ENCODE results near the gene PDGFB.

Gene PDGFB

DNA sequence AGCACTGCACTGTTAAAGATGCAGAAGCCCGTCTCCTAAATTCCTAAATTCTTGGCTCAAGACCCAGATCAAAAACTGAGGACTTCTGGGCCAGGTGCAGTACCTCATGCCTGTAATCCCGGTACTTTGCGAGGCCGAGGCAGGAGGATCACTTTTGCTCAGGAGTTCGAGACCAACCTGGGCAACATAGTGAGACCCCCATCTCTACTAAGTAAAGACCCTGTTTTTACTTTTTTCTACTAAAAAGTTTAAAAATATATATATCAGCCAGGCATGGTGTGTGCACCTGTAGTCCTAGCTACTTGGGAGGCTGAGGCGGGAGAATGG is 29.7 kb downstream of the PDGFB start:
- DNase-seq (ENCODE audit: low read depth, low spot score): no peak
- no peaks in the 10 kb centered on the region for H3K9me3 ChIP-seq (ENCODE audit: low read depth, low read length)
- TF ChIP-seq EZH2 (IDR thresholded peaks at IDR 0.05) (no peak), FOXP2 (optimal IDR thresholded peaks at IDR 0.05; ENCODE audit: control extremely low read depth, extremely low read length, insufficient read depth) (no peak), POLR2AphosphoS5 (IDR thresholded peaks at IDR 0.05; ENCODE audit: borderline replicate concordance, low read depth, low read length) (no peak)
- no peaks in the 10 kb centered on the region for H3K36me3 ChIP-seq (ENCODE audit: insufficient read depth, low read length)
- H3K27ac ChIP-seq: no peak overlapping the region
- H3K4me3 ChIP-seq: no peak overlapping the region
- no peak overlapping the region for H3K9ac ChIP-seq (ENCODE audit: insufficient read length)

GRCh38 chr22:39214383-39215069 is 30.3 kb downstream of the PDGFB start:
- TF ChIP-seq POLR2AphosphoS5 (IDR thresholded peaks at IDR 0.05; ENCODE audit: borderline replicate concordance, low read depth, low read length) (no peak), EZH2 (IDR thresholded peaks at IDR 0.05) (no peak), FOXP2 (optimal IDR thresholded peaks at IDR 0.05; ENCODE audit: control extremely low read depth, extremely low read length, insufficient read depth) (no peak)
- Histone ChIP-seq H3K9ac (ENCODE audit: insufficient read length) (no peak overlapping the region), H3K27ac (no peak overlapping the region), H3K36me3 (ENCODE audit: insufficient read depth, low read length) (no peaks in the 10 kb centered on the region), H3K9me3 (ENCODE audit: low read depth, low read length) (no peaks in the 10 kb centered on the region), H3K4me3 (no peak overlapping the region)
- no peak for DNase-seq (ENCODE audit: low read depth, low spot score)

DNA sequence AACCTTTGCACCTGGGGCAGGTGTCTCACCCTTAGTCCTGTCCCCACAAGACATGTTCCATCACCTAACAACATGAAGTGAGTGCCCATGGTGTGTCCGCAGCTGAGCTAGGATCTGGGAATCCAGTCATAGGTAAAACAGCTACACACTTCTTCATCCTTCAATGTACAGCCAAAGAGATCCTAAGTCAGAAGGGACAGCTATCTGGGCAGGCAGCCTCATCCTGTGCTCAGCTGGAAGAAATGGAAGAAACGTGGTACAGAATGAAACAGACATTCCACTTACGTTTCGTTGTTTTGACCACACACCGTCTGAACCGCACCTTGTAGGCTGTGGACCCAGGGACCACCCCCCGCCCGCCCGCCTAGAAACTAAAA is 30.8 kb downstream of the PDGFB start:
- Histone ChIP-seq H3K4me3 (no peak overlapping the region), H3K27ac (no peak overlapping the region), H3K9ac (ENCODE audit: insufficient read length) (no peak overlapping the region), H3K9me3 (ENCODE audit: low read depth, low read length) (no peaks in the 10 kb centered on the region), H3K36me3 (ENCODE audit: insufficient read depth, low read length) (no peaks in the 10 kb centered on the region)
- no peak for DNase-seq (ENCODE audit: low read depth, low spot score)
- TF ChIP-seq FOXP2 (optimal IDR thresholded peaks at IDR 0.05; ENCODE audit: control extremely low read depth, extremely low read length, insufficient read depth) (no peak), EZH2 (IDR thresholded peaks at IDR 0.05) (no peak), POLR2AphosphoS5 (IDR thresholded peaks at IDR 0.05; ENCODE audit: borderline replicate concordance, low read depth, low read length) (no peak)

GRCh38 chr22:39212721-39213376 is 31.9 kb downstream of the PDGFB start:
- TF ChIP-seq POLR2AphosphoS5 (IDR thresholded peaks at IDR 0.05; ENCODE audit: borderline replicate concordance, low read depth, low read length) (no peak), EZH2 (IDR thresholded peaks at IDR 0.05) (no peak), FOXP2 (optimal IDR thresholded peaks at IDR 0.05; ENCODE audit: control extremely low read depth, extremely low read length, insufficient read depth) (no peak)
- H3K9me3 ChIP-seq (ENCODE audit: low read depth, low read length): no peaks in the 10 kb centered on the region
- H3K36me3 ChIP-seq (ENCODE audit: insufficient read depth, low read length): no peaks in the 10 kb centered on the region
- no peak overlapping the region for H3K9ac ChIP-seq (ENCODE audit: insufficient read length)
- no peak overlapping the region for H3K27ac ChIP-seq
- no peak overlapping the region for H3K4me3 ChIP-seq
- no peak for DNase-seq (ENCODE audit: low read depth, low spot score)

GRCh38 chr22:39209756-39210155 is 35.0 kb downstream of the PDGFB start:
- H3K27ac ChIP-seq: no peak overlapping the region
- no peak for DNase-seq (ENCODE audit: low read depth, low spot score)
- no peak overlapping the region for H3K4me3 ChIP-seq
- H3K9me3 ChIP-seq (ENCODE audit: low read depth, low read length): no peaks in the 10 kb centered on the region
- TF ChIP-seq FOXP2 (optimal IDR thresholded peaks at IDR 0.05; ENCODE audit: control extremely low read depth, extremely low read length, insufficient read depth): no peak
- no peak for TF ChIP-seq POLR2AphosphoS5 (IDR thresholded peaks at IDR 0.05; ENCODE audit: borderline replicate concordance, low read depth, low read length)
- TF ChIP-seq EZH2 (IDR thresholded peaks at IDR 0.05): no peak
- no peak overlapping the region for H3K9ac ChIP-seq (ENCODE audit: insufficient read length)
- H3K36me3 ChIP-seq (ENCODE audit: insufficient read depth, low read length): no peaks in the 10 kb centered on the region

GRCh38 chr22:39208013-39208680 is 36.6 kb downstream of the PDGFB start:
- Histone ChIP-seq H3K9ac (ENCODE audit: insufficient read length) (no peak overlapping the region), H3K4me3 (no peak overlapping the region), H3K27ac (no peak overlapping the region), H3K36me3 (ENCODE audit: insufficient read depth, low read length) (no peaks in the 10 kb centered on the region), H3K9me3 (ENCODE audit: low read depth, low read length) (no peaks in the 10 kb centered on the region)
- TF ChIP-seq FOXP2 (optimal IDR thresholded peaks at IDR 0.05; ENCODE audit: control extremely low read depth, extremely low read length, insufficient read depth) (no peak), EZH2 (IDR thresholded peaks at IDR 0.05) (no peak), POLR2AphosphoS5 (IDR thresholded peaks at IDR 0.05; ENCODE audit: borderline replicate concordance, low read depth, low read length) (no peak)
- no peak for DNase-seq (ENCODE audit: low read depth, low spot score)

DNA sequence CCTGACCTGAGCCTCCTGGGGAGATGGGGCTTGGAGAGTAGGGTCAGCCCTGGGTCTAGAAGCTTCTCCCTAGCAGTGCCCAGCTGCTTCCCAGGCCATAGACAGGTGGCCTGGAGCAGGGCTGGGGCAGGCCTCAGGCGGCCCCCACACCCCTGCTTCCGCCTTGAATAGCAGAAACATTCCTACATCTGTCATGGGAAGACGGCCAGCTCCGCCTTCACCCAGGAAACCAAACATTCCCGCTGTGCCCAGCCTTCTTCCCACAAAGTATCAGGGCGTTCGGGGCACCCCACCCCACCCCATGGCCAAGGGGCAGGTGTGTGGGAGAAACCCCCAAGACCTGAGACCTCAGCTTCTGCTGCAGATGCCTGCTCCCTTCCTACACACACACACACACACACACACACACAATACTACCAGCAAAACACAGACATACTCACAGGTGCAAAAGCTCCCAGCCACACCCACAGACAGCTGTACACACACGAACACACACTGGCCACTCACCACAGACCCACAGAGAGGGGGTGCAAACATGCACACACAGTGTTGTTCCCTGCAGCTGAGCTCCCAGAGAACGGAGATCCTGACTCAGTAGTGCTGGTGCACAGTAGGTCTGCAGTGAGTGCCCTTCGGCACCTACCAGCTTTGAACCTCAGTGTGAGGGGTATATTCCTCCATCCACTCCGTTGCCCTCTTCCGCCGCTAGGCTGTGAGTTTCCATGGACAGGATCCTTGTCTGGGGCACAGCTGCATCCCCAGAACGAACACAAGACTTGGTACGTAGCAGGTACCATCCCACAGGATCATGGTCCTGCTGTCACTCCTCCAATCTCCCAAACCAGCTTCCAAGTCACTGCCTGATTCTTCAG is 37.4 kb downstream of the PDGFB start:
- H3K27ac ChIP-seq: no peak overlapping the region
- H3K9ac ChIP-seq (ENCODE audit: insufficient read length): no peak overlapping the region
- no peaks in the 10 kb centered on the region for H3K36me3 ChIP-seq (ENCODE audit: insufficient read depth, low read length)
- no peak overlapping the region for H3K4me3 ChIP-seq
- DNase-seq (ENCODE audit: low read depth, low spot score): no peak
- TF ChIP-seq EZH2 (IDR thresholded peaks at IDR 0.05) (no peak), POLR2AphosphoS5 (IDR thresholded peaks at IDR 0.05; ENCODE audit: borderline replicate concordance, low read depth, low read length) (no peak), FOXP2 (optimal IDR thresholded peaks at IDR 0.05; ENCODE audit: control extremely low read depth, extremely low read length, insufficient read depth) (no peak)
- no peaks in the 10 kb centered on the region for H3K9me3 ChIP-seq (ENCODE audit: low read depth, low read length)

DNA sequence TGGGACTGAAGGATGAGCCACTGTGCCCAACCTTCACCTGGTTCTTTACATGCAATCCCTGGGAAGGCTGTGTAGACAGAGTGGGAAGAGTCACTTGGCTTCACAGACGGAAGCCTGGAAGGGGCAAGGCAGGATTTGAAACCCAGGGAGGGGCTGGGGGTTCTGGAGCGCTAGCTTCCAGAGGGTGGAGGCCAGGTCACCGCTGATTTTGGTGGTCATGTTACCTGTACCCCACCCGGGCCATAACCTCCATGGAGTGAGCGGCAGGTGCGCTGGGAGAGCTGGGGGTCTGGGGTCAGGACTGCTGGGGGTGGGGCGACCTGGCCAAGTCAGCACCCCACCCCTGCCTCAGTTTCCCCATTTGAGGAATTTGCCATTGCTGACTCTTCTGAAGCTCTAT is 38.3 kb downstream of the PDGFB start:
- DNase-seq (ENCODE audit: low read depth, low spot score): no peak
- no peak overlapping the region for H3K9ac ChIP-seq (ENCODE audit: insufficient read length)
- no peak overlapping the region for H3K27ac ChIP-seq
- TF ChIP-seq FOXP2 (optimal IDR thresholded peaks at IDR 0.05; ENCODE audit: control extremely low read depth, extremely low read length, insufficient read depth): no peak
- no peak for TF ChIP-seq POLR2AphosphoS5 (IDR thresholded peaks at IDR 0.05; ENCODE audit: borderline replicate concordance, low read depth, low read length)
- no peak for TF ChIP-seq EZH2 (IDR thresholded peaks at IDR 0.05)
- H3K36me3 ChIP-seq (ENCODE audit: insufficient read depth, low read length): no peaks in the 10 kb centered on the region
- no peak overlapping the region for H3K4me3 ChIP-seq
- H3K9me3 ChIP-seq (ENCODE audit: low read depth, low read length): no peaks in the 10 kb centered on the region

All from SK-N-MC (cell line).